ENCODE measurements around the gene ORAI3.

The ORAI3 gene

DNA sequence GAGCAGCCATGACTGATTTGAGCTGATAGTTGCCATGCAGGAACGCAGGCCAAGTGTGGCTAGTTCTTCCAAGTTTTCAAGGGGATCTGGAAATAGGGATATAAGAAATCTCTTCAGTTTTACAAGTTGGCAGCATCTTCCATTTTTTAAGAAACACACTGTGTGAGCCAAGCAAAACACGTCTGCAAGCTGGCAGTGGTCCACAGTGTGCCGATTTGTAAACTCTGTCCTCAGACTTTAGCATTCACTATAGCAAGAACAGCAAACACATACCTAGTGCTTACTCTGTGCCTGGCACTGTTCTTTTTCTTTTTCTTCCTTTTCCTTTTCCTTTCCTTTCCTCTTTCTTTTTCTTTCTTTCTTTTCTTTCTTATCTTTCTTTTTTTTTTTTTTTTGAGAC lies 2.9 kb downstream of the ORAI3 start:
- TF ChIP-seq POLR2AphosphoS5 (IDR thresholded peaks at IDR 0.05; ENCODE audit: low read depth, low read length) (no peak), SIN3A (IDR thresholded peaks at IDR 0.05; ENCODE audit: borderline replicate concordance, insufficient read depth, low read length) (no peak), FOXP2 (optimal IDR thresholded peaks at IDR 0.05; ENCODE audit: borderline replicate concordance, extremely low read depth, extremely low read length, insufficient read depth) (no peak), TAF1 (IDR thresholded peaks at IDR 0.05; ENCODE audit: borderline replicate concordance, insufficient read depth, low read length) (no peak)
- TF ChIP-seq, protein P1, sequence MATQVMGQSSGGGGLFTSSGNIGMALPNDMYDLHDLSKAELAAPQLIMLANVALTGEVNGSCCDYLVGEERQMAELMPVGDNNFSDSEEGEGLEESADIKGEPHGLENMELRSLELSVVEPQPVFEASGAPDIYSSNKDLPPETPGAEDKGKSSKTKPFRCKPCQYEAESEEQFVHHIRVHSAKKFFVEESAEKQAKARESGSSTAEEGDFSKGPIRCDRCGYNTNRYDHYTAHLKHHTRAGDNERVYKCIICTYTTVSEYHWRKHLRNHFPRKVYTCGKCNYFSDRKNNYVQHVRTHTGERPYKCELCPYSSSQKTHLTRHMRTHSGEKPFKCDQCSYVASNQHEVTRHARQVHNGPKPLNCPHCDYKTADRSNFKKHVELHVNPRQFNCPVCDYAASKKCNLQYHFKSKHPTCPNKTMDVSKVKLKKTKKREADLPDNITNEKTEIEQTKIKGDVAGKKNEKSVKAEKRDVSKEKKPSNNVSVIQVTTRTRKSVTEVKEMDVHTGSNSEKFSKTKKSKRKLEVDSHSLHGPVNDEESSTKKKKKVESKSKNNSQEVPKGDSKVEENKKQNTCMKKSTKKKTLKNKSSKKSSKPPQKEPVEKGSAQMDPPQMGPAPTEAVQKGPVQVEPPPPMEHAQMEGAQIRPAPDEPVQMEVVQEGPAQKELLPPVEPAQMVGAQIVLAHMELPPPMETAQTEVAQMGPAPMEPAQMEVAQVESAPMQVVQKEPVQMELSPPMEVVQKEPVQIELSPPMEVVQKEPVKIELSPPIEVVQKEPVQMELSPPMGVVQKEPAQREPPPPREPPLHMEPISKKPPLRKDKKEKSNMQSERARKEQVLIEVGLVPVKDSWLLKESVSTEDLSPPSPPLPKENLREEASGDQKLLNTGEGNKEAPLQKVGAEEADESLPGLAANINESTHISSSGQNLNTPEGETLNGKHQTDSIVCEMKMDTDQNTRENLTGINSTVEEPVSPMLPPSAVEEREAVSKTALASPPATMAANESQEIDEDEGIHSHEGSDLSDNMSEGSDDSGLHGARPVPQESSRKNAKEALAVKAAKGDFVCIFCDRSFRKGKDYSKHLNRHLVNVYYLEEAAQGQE (IDR thresholded peaks at IDR 0.05; ENCODE audit: insufficient read depth in 1 of 2, low read depth in 2 of 2, low read length in 2 of 2), result no peak

DNA sequence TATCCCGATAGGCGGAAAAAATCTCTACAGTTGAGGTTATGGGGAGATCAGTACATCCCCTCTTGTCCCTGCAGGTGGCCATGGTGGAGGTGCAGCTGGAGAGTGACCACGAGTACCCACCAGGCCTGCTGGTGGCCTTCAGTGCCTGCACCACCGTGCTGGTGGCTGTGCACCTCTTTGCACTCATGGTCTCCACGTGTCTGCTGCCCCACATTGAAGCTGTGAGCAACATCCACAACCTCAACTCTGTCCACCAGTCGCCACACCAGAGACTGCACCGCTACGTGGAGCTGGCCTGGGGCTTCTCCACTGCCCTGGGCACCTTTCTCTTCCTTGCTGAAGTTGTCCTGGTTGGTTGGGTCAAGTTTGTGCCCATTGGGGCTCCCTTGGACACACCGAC lies 4.2 kb downstream of the ORAI3 start:
- TF ChIP-seq POLR2AphosphoS5 (IDR thresholded peaks at IDR 0.05; ENCODE audit: low read depth, low read length), result no peak
- TF ChIP-seq SIN3A (IDR thresholded peaks at IDR 0.05; ENCODE audit: borderline replicate concordance, insufficient read depth, low read length), result no peak
- TF ChIP-seq TAF1 (IDR thresholded peaks at IDR 0.05; ENCODE audit: borderline replicate concordance, insufficient read depth, low read length), result no peak
- TF ChIP-seq, protein P1 (IDR thresholded peaks at IDR 0.05; ENCODE audit: insufficient read depth in 1 of 2, low read depth in 2 of 2, low read length in 2 of 2), result no peak
- no peak for TF ChIP-seq FOXP2 (optimal IDR thresholded peaks at IDR 0.05; ENCODE audit: borderline replicate concordance, extremely low read depth, extremely low read length, insufficient read depth)

DNA sequence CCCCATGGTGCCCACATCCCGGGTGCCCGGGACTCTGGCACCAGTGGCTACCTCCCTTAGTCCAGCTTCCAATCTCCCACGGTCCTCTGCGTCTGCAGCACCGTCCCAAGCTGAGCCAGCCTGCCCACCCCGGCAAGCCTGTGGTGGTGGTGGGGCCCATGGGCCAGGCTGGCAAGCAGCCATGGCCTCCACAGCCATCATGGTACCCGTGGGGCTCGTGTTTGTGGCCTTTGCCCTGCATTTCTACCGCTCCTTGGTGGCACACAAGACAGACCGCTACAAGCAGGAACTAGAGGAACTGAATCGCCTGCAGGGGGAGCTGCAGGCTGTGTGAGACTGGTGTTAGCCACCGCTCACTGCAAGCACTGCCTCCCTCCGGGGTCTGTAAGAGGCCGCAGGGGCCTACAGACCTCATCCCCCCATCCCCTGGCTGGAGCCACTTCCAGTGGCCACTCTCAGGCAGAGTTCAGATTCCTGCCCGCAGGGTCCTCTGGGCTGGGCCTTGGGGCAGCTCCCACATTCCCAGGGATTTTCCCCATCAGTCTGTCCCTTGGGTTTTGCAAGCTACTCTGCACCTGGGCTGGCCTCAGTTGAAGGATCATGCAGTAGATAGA lies 4.8 kb downstream of the ORAI3 start:
- TF ChIP-seq, protein P1 (IDR thresholded peaks at IDR 0.05; ENCODE audit: insufficient read depth in 1 of 2, low read depth in 2 of 2, low read length in 2 of 2), result no peak
- no peak for TF ChIP-seq TAF1 (IDR thresholded peaks at IDR 0.05; ENCODE audit: borderline replicate concordance, insufficient read depth, low read length)
- no peak for TF ChIP-seq SIN3A (IDR thresholded peaks at IDR 0.05; ENCODE audit: borderline replicate concordance, insufficient read depth, low read length)
- TF ChIP-seq POLR2AphosphoS5 (IDR thresholded peaks at IDR 0.05; ENCODE audit: low read depth, low read length), result no peak
- TF ChIP-seq FOXP2 (optimal IDR thresholded peaks at IDR 0.05; ENCODE audit: borderline replicate concordance, extremely low read depth, extremely low read length, insufficient read depth), result no peak

DNA sequence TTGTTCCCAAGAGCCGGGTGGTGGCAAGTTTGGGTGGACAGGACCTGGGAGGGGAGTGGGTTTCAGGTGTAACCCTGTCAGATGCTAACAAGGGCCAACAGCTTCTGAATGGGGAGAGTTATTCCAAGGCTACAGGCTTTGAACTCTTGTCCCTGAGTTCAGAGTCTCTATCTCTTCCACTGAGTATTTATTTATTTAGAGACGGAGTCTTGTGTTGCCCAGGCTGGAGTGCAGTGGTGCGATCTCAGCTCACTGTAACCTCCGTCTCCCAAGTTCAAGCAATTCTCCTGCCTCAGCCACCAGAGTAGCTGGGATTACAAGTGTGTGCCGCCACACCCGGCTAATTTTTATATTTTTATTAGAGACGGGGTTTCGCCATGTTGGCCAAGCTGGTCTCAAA lies 6.1 kb downstream of the ORAI3 start:
- no peak for TF ChIP-seq POLR2AphosphoS5 (IDR thresholded peaks at IDR 0.05; ENCODE audit: low read depth, low read length)
- TF ChIP-seq SIN3A (IDR thresholded peaks at IDR 0.05; ENCODE audit: borderline replicate concordance, insufficient read depth, low read length), result no peak
- no peak for TF ChIP-seq TAF1 (IDR thresholded peaks at IDR 0.05; ENCODE audit: borderline replicate concordance, insufficient read depth, low read length)
- TF ChIP-seq FOXP2 (optimal IDR thresholded peaks at IDR 0.05; ENCODE audit: borderline replicate concordance, extremely low read depth, extremely low read length, insufficient read depth), result no peak
- TF ChIP-seq, protein P1 (IDR thresholded peaks at IDR 0.05; ENCODE audit: insufficient read depth in 1 of 2, low read depth in 2 of 2, low read length in 2 of 2), result no peak

Measured in PFSK-1 (cell line).